OCI-LY7 (cell line): ENCODE measurements around the gene UBA1. TPM values are rescaled to one million over a fixed set of nuclear protein-coding genes. Genes with fewer than 3 reads are reported as not detected.

Experiments
- BruUV-seq: library from RNA; stranded (reverse); fragments of 400-500 nt; replicated peaks from 2 replicates; lab custom pipeline; 2021; lab: Mats Ljungman, UMichigan
- CTCF ChIA-PET: fragments of 300-600 bp; sonication (Branson Sonifier 250); formaldehyde crosslinking; loops from one replicate; lab custom pipeline; 2022; ENCODE audit warnings: antibody characterized with exemption; ENCODE audit not compliant: unreplicated experiment; lab: Charles Lee
- POLR2A ChIA-PET: fragments of 300-600 bp; sonication (Branson Sonifier 250); formaldehyde crosslinking; loops from one replicate; lab custom pipeline; 2022; ENCODE audit warnings: antibody characterized with exemption; lab: Charles Lee
- DNase-seq: peaks from one replicate; pipeline ENCODE4 v3.0.0-alpha.2; 2015; ENCODE audit warnings: low spot score
- H2AFZ ChIP-seq: fragments of 200-600 bp; sonication (generic), shearing (Covaris generic); 2 replicates; pipeline ENCODE4 v1.6.1; 2014; ENCODE audit warnings: mild to moderate bottlenecking, antibody characterized with exemption, low read length, moderate library complexity
- H3K27ac ChIP-seq: fragments of 200-600 bp; sonication (generic); 2 replicates; pipeline ENCODE4 v1.5.1; 2014; ENCODE audit warnings: mixed run types, low read depth, mild to moderate bottlenecking, moderate library complexity, low read length, inconsistent platforms; ENCODE audit not compliant: poor library complexity, severe bottlenecking
- H3K36me3 ChIP-seq: fragments of 200-600 bp; sonication (generic); 2 replicates; pipeline ENCODE4 v1.6.1; 2014; ENCODE audit warnings: mild to moderate bottlenecking, antibody characterized with exemption, low read length, moderate library complexity, mixed read lengths; ENCODE audit not compliant: insufficient read depth
- H3K4me1 ChIP-seq: fragments of 200-600 bp; sonication (generic); 2 replicates; pipeline ENCODE4 v1.5.1; 2014; ENCODE audit warnings: mild to moderate bottlenecking, low read length; ENCODE audit not compliant: insufficient read depth, poor library complexity, severe bottlenecking
- H3K4me2 ChIP-seq: fragments of 200-600 bp; sonication (generic); 2 replicates; pipeline ENCODE4 v1.6.1; 2014; ENCODE audit warnings: mild to moderate bottlenecking, low read length
- H3K4me3 ChIP-seq: fragments of 200-600 bp; sonication (generic); 2 replicates; pipeline ENCODE4 v1.5.1; 2014; ENCODE audit warnings: mild to moderate bottlenecking, low read depth, low read length; ENCODE audit not compliant: poor library complexity, severe bottlenecking
- H3K79me2 ChIP-seq: fragments of 200-600 bp; sonication (generic); 2 replicates; pipeline ENCODE4 v1.6.1; 2016; ENCODE audit warnings: low read depth, mild to moderate bottlenecking, low read length, moderate library complexity, mixed read lengths; ENCODE audit not compliant: insufficient read depth
- H3K9me2 ChIP-seq: fragments of 200-600 bp; sonication (generic); 2 replicates; pipeline ENCODE4 v1.6.1; 2016; ENCODE audit warnings: mild to moderate bottlenecking, low read length, mixed read lengths; ENCODE audit not compliant: insufficient read depth
- H3K9me3 ChIP-seq: fragments of 200-600 bp; sonication (generic); 2 replicates; pipeline ENCODE4 v1.6.1; 2014; ENCODE audit warnings: mild to moderate bottlenecking, mixed run types, low read length, mixed read lengths
- H4K20me1 ChIP-seq: fragments of 200-600 bp; sonication (generic); 2 replicates; pipeline ENCODE4 v1.6.1; 2014; ENCODE audit warnings: mild to moderate bottlenecking, antibody characterized with exemption, low read length, moderate library complexity, mixed read lengths; ENCODE audit not compliant: insufficient read depth
- EZH2phosphoT487 ChIP-seq: fragments of 200-600 bp; sonication (generic); IDR thresholded peaks from 2 replicates; pipeline ENCODE4 v1.6.1; 2018; ENCODE audit warnings: low read depth, borderline replicate concordance, mild to moderate bottlenecking, mixed run types, antibody characterized with exemption, low read length, moderate library complexity, mixed read lengths
- intact Hi-C: fragments of 100-400 bp; cut with micrococcal nuclease; formaldehyde crosslinking; loops from one replicate; pipeline ENCODE4 v1.10.0; 2022; ENCODE audit not compliant: unreplicated experiment
- total RNA-seq, 2 experiments: library from RNA; depleted of rRNA in 1 of 2; stranded (reverse); fragments of >200 nt in 1 of 2; shearing (Covaris generic) in 1 of 2; gene quantifications; 2 replicates each; pipeline ENCODE4 v1.2.3, GENCODE V29; 2014 to 2022
- TF ChIP-seq, protein P1 (sequence below): fragments of 200-600 bp; sonication (generic); conservative IDR thresholded peaks from 2 replicates; pipeline ENCODE4 v1.5.1; 2014; ENCODE audit warnings: mild to moderate bottlenecking, antibody characterized with exemption, low read length, moderate library complexity, mixed read lengths

UBA1 gene
- total RNA-seq, 2 experiments from 2014 or later = 169 to 294 TPM

- H2AFZ ChIP-seq = no peak overlapping the region
- H4K20me1 ChIP-seq = no peaks in the 10 kb centered on the region
- no peaks in the 10 kb centered on the region for H3K9me3 ChIP-seq
- no TSS peak for BruUV-seq
- ChIA-PET POLR2A (no interaction called here), CTCF (no interaction called here)
- H3K9me2 ChIP-seq = no peaks in the 10 kb centered on the region
- peaks cover 98% of the 10 kb centered on the region for H3K36me3 ChIP-seq
- no peaks in the 10 kb centered on the region for H3K4me1 ChIP-seq
- DNase-seq = no peak
- intact Hi-C loops = no loop called here
- H3K79me2 ChIP-seq = no peaks in the 10 kb centered on the region
- H3K27ac ChIP-seq = no peak overlapping the region
- TF ChIP-seq, protein P1, sequence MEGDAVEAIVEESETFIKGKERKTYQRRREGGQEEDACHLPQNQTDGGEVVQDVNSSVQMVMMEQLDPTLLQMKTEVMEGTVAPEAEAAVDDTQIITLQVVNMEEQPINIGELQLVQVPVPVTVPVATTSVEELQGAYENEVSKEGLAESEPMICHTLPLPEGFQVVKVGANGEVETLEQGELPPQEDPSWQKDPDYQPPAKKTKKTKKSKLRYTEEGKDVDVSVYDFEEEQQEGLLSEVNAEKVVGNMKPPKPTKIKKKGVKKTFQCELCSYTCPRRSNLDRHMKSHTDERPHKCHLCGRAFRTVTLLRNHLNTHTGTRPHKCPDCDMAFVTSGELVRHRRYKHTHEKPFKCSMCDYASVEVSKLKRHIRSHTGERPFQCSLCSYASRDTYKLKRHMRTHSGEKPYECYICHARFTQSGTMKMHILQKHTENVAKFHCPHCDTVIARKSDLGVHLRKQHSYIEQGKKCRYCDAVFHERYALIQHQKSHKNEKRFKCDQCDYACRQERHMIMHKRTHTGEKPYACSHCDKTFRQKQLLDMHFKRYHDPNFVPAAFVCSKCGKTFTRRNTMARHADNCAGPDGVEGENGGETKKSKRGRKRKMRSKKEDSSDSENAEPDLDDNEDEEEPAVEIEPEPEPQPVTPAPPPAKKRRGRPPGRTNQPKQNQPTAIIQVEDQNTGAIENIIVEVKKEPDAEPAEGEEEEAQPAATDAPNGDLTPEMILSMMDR = no peak
- no peak for TF ChIP-seq EZH2phosphoT487
- no peak overlapping the region for H3K4me2 ChIP-seq
- no peak overlapping the region for H3K4me3 ChIP-seq
Measured at GRCh38 chrX:47209508-47210238, 16.0 kb downstream of the UBA1 start.

GRCh38 chrX:47210661-47211425 lies 17.2 kb downstream of the UBA1 start:
- ChIA-PET CTCF (no interaction called here), POLR2A (no interaction called here)
- no peaks in the 10 kb centered on the region for H3K79me2 ChIP-seq
- no peak overlapping the region for H2AFZ ChIP-seq
- intact Hi-C loops = no loop called here
- H3K9me3 ChIP-seq = no peaks in the 10 kb centered on the region
- DNase-seq = no peak
- H3K36me3 ChIP-seq = peaks cover 98% of the 10 kb centered on the region
- no peak overlapping the region for H3K4me2 ChIP-seq
- no peak for TF ChIP-seq EZH2phosphoT487
- TF ChIP-seq, protein P1 = no peak
- BruUV-seq = no TSS peak
- H3K9me2 ChIP-seq = no peaks in the 10 kb centered on the region
- H3K27ac ChIP-seq = no peak overlapping the region
- H3K4me1 ChIP-seq = no peaks in the 10 kb centered on the region
- H3K4me3 ChIP-seq = no peak overlapping the region
- no peaks in the 10 kb centered on the region for H4K20me1 ChIP-seq
